Activated naive CD8-positive, alpha-beta T cell (primary cell): ENCODE data around the gene RAB31.
"Not testable (repeated sequence)": the region's sequence is repeated elsewhere in the genome, so short reads cannot be mapped to it uniquely, and the experiment has no call there.

Experiments
- H3K27ac Mint-ChIP-seq: one replicate; pipeline ENCODE4 v1.8.0; 2021; ENCODE audit warnings: mixed read lengths
- H3K27me3 Mint-ChIP-seq: one replicate; pipeline ENCODE4 v1.8.0; 2021; ENCODE audit warnings: mixed read lengths
- H3K36me3 Mint-ChIP-seq: one replicate; pipeline ENCODE4 v1.8.0; 2021; ENCODE audit warnings: mixed read lengths
- H3K4me1 Mint-ChIP-seq: one replicate; pipeline ENCODE4 v1.8.0; 2021; ENCODE audit warnings: low read depth, mixed read lengths
- H3K4me3 Mint-ChIP-seq: one replicate; pipeline ENCODE4 v1.8.0; 2021; ENCODE audit warnings: mild to moderate bottlenecking, mixed read lengths
- H3K9me3 Mint-ChIP-seq: one replicate; pipeline ENCODE4 v1.8.0; 2021; ENCODE audit warnings: low read depth, mixed read lengths

The RAB31 gene

DNA sequence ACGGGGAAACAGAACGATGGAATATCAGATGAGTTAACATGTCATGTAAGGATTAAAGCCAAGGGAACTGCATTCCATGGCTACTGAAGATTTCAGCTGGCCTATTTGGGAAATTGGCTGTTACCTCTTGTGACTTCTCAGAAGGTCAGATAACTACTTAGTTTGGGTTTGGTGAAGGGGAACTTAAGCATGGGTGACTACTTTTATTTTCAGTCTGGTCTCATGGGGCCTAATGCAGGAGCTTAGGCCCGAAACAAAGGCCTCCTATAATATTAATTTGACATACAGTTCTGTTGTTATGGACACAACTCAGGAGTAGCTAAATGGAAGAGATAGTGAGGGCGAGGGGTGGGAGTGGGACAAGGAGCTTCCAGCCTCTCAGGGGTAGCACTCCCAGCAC is 133.7 kb downstream of the RAB31 start:
- Mint-ChIP-seq H3K4me3 (no peak overlapping the region), H3K27me3 (peaks cover 2% of the 10 kb centered on the region), H3K9me3 (no peaks in the 10 kb centered on the region), H3K36me3 (no peaks in the 10 kb centered on the region), H3K27ac (no peak overlapping the region), H3K4me1 (no peaks in the 10 kb centered on the region)

DNA sequence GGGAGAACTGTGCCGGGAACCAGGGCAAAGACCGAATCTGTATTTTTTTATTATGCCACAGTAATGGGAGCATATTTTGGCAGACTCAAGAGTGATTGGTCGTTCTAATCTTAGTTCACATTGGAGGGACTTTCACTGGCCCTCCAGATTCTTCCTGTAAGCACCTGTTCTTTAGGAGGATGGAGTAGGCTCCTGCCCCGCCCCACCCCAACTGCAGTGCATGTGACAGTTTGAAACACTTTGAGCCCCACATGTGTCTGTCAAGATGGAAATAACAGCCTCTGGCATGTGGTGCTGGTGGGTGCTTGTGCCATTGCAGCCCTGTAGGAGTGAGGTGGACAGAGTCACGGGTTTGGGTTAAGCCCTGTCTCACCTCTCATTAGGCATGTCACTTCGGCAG is 134.3 kb downstream of the RAB31 start:
- no peak overlapping the region for H3K27ac Mint-ChIP-seq
- no peaks in the 10 kb centered on the region for H3K4me1 Mint-ChIP-seq
- H3K9me3 Mint-ChIP-seq = no peaks in the 10 kb centered on the region
- H3K36me3 Mint-ChIP-seq = no peaks in the 10 kb centered on the region
- H3K27me3 Mint-ChIP-seq = peaks cover 3% of the 10 kb centered on the region
- H3K4me3 Mint-ChIP-seq = no peak overlapping the region

DNA sequence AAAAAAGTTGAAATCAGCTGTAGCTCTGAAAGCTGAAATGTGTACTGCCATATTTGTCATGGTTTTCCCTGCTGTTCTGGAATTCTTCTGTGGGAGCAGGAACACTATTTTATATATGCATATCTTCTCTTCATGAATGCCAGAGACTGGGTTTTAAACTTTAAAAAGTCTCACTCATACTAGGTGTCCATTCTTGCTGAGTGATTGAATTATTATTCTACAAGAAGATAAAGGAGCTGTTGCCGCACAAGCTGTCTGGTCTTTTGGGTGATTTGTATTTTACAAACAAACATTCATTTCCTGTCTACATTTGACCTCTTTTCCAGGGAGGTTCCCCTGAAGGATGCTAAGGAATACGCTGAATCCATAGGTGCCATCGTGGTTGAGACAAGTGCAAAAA is 137.2 kb downstream of the RAB31 start:
- H3K27me3 Mint-ChIP-seq = peaks cover 13% of the 10 kb centered on the region
- no peaks in the 10 kb centered on the region for H3K4me1 Mint-ChIP-seq
- H3K9me3 Mint-ChIP-seq = no peaks in the 10 kb centered on the region
- H3K36me3 Mint-ChIP-seq = no peaks in the 10 kb centered on the region
- no peak overlapping the region for H3K27ac Mint-ChIP-seq
- H3K4me3 Mint-ChIP-seq = no peak overlapping the region

DNA sequence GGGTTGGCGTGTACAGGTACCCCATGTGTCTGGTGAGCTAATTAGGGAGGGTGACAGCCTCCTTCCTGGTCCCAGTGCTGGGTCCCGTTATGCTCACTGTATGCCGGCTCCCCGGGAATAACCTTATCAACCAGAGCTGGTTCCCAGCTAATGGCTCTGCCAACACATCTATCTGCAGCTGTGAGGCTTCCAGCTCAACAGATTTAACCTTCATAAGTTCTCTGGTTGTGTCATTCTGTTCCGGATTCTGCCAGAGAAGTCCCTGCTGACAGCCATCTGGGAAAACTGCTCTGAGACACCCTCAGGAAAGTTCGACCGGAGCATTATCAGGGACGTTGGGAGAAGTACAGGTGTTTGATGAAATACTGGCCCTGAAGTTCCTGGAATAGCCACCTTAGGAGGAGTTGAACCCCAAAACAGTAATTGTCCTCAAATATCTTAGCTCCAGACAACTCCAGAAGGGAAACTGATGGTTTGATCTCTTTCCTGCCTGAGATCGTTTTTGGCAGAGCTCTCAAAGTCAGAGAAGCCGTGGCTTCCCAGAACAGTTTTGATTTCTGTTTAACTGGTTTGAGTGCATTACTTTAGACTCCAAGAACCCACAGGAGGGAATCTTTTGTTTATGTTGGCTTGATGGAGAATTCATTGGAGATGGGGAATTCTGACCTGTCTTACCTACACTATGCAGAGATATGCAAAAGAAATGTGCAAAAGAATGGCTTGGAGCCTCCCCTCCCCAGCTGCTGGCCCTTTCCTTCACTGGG is 138.2 kb downstream of the RAB31 start:
- Mint-ChIP-seq H3K9me3 (no peaks in the 10 kb centered on the region), H3K4me3 (no peak overlapping the region), H3K27ac (no peak overlapping the region), H3K4me1 (no peaks in the 10 kb centered on the region), H3K27me3 (peaks cover 13% of the 10 kb centered on the region), H3K36me3 (no peaks in the 10 kb centered on the region)

DNA sequence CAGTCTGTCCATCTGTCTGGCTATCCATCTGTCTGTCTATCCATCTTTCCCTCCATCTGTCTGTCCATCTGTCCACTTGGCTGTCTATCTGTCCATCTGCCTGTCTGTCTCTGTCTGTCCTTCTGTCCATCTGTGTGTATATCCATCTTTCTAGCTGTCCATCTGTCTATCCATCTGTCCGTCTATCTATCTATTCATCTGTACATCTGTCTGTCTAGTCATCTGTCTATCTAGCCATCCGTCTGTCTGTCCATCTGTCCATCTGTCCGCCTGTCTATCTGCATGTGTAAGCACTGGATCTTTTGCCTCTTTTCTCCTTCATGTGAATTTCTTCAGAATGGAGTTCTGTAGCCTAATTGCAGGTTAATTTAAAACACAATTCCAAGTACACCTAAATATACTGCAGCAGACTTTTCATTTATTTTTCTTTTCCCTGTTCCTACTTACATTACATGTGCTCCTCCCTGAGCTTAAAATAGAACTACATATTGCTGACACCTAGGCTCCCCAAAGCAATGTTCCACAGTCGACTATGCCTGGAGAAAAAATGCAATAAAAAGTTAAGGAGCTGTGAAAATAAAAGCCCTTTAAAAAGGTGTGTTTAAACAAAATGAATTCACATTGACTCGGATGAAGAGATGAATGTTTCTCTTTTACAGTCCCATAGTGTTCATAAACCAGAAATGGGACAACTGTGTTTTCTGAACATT is 140.2 kb downstream of the RAB31 start:
- Mint-ChIP-seq H3K27me3 (peaks cover 13% of the 10 kb centered on the region), H3K27ac (no peak overlapping the region), H3K36me3 (no peaks in the 10 kb centered on the region), H3K9me3 (no peaks in the 10 kb centered on the region), H3K4me3 (no peak overlapping the region), H3K4me1 (no peaks in the 10 kb centered on the region)

DNA sequence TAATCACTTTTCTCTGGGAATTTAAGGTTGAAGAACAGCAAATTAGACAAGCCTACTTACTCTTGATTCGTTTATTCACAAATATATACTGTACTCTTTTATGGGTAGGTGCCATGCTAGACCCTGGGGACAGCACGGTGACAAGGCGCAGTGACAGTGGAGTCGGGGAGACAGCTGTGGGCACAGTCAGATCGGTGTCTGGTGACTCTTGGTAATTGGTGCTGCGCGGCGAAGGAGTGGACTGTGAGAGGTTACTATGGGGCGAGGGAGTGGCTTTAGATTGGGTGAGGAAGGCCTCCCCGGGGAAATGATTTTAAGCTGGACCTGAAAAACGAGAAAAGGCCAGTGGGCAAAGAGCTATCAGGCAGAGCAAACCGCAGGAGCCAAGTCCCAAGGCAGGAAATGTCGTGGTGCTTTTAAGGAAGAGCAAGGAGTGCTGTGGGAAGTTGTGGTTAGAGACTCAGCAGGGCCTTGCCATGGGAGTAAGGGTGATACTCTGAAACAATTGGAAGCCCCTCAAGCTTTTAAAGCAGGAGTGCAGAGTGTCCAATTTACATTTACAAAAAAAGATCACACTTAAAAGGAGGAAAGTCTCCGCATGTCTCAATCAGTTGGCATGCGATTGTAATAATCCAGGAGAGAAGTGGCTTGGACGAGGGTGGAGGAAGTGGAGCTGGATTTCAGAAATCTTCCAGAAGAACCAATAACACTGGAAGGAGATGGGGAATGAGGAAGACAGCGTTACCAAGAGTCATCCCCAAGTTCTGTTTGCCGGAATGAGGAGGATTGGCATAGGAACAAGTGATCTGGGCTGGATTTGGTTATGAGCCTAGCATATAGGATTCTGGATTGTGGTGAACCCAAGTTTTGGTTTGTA is 141.5 kb downstream of the RAB31 start:
- peaks cover 13% of the 10 kb centered on the region for H3K27me3 Mint-ChIP-seq
- H3K36me3 Mint-ChIP-seq = no peaks in the 10 kb centered on the region
- H3K4me1 Mint-ChIP-seq = no peaks in the 10 kb centered on the region
- no peak overlapping the region for H3K27ac Mint-ChIP-seq
- no peaks in the 10 kb centered on the region for H3K9me3 Mint-ChIP-seq
- H3K4me3 Mint-ChIP-seq = no peak overlapping the region

DNA sequence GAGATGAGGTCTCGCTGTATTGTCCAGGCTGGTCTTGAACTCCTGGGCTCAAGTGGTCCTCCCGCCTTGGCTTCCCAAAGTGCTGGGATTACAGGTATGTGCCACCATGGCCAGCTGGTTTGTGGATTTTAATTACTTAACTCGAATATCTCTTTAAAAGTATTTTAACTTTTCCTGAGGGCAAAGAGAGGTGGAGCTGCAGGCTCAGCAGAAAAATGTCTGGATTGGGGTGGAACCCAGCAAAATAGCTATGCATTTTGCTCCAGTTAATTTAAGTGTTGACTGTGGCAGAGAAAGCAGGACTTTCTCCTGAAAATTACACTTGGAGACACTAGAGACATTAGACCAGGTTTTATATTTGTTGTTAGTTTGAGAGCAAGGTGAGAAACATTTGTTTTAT is 142.2 kb downstream of the RAB31 start:
- Mint-ChIP-seq H3K36me3 (no peaks in the 10 kb centered on the region), H3K27ac (no peak overlapping the region), H3K9me3 (no peaks in the 10 kb centered on the region), H3K4me1 (no peaks in the 10 kb centered on the region), H3K27me3 (peaks cover 13% of the 10 kb centered on the region), H3K4me3 (no peak overlapping the region)

DNA sequence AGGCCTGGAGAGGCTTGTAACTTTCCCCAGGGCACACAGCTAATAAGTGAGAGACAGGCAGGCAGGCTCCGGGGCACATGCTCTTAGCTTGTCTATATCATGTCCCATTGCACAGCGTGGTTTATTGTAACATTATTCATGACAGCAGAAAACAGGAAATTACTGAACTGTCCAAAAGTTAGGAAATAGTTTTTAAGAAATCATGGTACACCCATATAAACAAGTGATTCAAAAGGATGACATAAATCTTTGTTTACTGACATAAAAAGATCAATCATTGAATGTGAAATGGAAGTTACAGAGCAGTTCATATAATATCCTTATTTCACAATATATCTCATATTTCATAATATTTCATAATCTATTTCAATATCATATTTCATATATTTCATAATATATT is 143.4 kb downstream of the RAB31 start:
- H3K4me1 Mint-ChIP-seq = no peaks in the 10 kb centered on the region
- H3K27me3 Mint-ChIP-seq = peaks cover 13% of the 10 kb centered on the region
- no peaks in the 10 kb centered on the region for H3K36me3 Mint-ChIP-seq
- H3K27ac Mint-ChIP-seq = no peak overlapping the region
- no peak overlapping the region for H3K4me3 Mint-ChIP-seq
- H3K9me3 Mint-ChIP-seq = no peaks in the 10 kb centered on the region

DNA sequence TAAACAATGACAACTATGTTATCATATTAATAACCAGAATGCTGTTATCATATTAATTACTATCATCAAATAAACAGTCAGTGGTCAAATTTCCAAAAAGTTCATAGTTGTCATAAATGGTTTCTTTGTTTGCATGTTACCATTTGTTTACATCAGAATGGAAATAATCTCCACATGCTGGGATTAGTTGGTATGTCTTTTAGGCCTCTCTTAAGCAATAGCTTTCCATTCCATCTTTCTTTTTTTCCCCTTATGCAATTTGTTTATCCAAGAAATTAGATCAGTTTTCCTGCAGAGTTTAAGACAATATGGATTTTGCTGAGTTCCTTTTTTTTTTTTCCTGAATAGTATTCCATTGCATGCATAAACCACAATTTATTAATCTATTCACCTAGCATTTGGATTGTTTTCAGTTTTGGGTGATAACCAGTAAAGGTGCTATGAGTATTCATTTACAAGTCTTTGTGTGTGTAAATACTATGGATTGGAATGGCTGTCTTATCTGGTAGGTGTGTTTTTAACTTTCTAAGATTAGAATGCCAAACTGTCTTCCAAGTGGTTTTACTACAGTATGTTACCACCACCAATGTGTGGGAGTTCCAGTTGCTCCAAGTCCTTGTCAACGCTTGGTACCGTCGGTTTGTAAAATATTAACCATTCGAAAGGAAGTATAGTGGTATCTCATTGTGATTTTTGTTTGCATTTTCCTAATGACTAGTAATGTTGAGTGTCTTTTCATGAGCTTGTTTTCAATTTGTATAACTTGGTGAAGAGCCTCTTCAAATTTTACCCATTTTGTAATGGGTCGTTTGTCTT is 144.4 kb downstream of the RAB31 start:
- Mint-ChIP-seq H3K4me1 (no peaks in the 10 kb centered on the region), H3K9me3 (no peaks in the 10 kb centered on the region), H3K27ac (no peak overlapping the region), H3K27me3 (peaks cover 10% of the 10 kb centered on the region), H3K36me3 (no peaks in the 10 kb centered on the region), H3K4me3 (no peak overlapping the region)

DNA sequence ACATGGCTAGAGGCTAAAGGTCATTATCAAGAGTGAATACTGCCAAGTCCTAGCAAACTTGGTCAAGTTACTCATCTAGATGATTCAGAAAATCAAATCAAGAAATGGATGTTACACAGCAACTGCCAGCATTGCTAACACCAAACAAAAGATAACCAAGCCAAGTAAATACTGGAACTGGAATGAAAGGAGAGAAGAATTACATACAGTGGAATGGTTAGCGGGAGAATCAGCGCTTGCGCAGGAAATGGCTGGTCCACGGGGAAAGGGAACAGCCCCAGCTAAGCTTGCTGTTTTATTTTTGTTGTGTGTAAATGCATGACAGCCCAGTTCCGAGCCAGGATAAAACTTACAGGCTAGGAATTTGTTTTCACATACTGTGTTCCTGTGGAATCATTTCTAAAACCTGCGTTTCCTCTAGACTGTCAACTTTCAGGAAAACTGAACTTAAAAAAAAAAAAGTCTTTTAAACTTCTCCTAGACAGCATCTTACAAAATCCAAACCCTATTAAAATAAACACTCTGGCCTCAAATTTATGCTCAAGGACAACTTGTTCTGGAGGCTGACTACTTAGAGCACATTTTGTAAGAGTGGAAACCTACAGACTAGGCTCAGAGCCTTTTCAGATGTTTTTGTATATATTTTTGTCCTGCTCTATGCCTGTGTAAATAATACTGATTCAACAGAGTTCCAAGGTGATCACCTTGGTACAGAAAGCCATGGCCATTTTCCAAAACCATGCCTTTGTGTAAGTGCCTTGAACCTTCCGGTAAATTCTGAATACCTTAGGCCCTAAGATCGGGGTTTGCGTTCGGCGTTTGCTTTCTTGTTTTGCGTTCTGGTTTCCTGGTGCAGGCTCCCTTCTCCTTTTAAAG is 146.9 kb downstream of the RAB31 start:
- H3K4me1 Mint-ChIP-seq = no peaks in the 10 kb centered on the region
- no peaks in the 10 kb centered on the region for H3K9me3 Mint-ChIP-seq
- no peaks in the 10 kb centered on the region for H3K36me3 Mint-ChIP-seq
- H3K27ac Mint-ChIP-seq = no peak overlapping the region
- H3K27me3 Mint-ChIP-seq = no peaks in the 10 kb centered on the region
- H3K4me3 Mint-ChIP-seq = no peak overlapping the region

DNA sequence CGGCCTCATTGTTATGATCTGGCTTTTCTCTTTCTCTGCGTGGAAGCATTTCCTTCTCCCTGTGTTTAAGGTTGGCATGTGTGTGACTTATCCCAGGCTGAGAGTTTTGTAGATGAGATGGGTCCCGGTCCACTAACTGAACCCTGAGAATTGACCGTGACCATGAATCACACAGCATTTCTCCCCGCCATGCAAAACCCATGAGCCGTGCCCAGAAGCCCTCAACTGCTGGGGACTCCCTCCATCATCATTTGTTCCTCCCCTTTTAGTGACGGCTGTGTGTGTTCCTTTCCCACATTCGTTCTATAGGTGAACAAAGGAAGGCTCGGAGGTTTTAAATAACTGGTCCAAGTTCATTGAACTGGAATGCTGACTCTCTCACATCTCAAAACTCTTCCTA is 147.6 kb downstream of the RAB31 start:
- Mint-ChIP-seq H3K36me3 (no peaks in the 10 kb centered on the region), H3K27me3 (no peaks in the 10 kb centered on the region), H3K4me1 (no peaks in the 10 kb centered on the region), H3K4me3 (no peak overlapping the region), H3K27ac (no peak overlapping the region), H3K9me3 (no peaks in the 10 kb centered on the region)

DNA sequence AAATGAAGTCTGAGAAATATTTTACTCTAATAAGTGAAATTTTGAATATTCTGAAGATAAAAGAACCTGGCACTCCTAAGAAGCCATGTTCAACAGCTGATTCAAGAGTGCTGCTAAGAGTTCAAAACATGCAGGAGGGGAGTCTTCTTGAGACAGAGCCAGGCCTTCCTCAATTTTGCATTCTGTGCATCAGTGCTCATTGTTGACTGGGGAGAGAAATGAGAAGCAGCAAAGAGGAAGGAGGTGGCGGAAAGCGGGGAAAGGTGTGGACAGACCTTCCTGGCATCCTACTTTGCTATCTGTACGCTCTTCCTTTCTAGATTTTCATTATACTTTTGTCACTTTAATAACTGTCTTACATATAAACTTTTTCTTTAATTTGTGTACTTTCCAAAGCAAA is 148.0 kb downstream of the RAB31 start:
- Mint-ChIP-seq H3K4me1 (no peaks in the 10 kb centered on the region), H3K4me3 (no peak overlapping the region), H3K27me3 (no peaks in the 10 kb centered on the region), H3K36me3 (no peaks in the 10 kb centered on the region), H3K9me3 (no peaks in the 10 kb centered on the region), H3K27ac (no peak overlapping the region)

DNA sequence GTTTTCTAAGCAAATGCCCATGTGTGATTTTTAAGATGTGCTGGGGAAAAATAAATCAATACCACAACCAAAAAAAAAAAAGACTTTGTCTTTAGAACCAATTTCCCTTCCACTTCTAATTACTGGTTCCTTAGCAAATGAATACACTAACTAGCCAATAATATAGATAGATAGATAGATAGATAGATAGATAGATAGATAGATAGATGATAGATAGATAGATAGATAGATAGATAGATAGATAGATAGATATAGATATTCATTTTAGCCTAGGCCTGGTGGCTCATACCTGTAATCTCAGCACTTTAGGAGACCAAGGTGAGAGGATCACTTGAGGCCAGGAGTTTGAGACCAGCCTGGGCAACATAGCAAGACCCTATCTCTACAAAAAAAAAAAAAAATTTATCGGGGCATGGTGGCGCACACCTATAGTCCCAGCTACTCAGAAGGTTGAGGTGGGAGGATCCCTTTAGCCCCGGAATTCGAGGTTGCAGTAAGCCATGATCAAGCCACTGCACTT is 149.4 kb downstream of the RAB31 start:
- not testable (repeated sequence) for H3K36me3 Mint-ChIP-seq, H3K27ac Mint-ChIP-seq, H3K9me3 Mint-ChIP-seq, H3K27me3 Mint-ChIP-seq, H3K4me1 Mint-ChIP-seq, H3K4me3 Mint-ChIP-seq

DNA sequence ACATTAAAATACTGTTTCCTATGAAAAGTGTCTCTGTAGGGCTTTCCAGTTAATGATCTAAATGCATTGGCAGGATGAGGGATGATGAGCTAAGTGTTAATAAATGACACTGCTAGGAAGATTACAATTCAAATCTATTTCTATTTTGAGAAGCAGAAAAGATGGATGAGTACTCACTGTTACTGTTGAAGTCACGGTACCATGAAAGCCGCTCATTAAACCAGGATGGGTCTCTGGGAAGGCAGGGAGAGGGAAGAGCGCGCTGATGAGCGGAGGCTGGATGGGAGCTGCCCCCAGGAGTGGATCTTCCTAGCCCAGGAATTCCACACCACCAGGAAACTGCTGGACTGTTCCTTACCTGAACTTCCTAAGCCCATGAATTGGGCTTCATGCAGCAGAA is 150.5 kb downstream of the RAB31 start:
- H3K27ac Mint-ChIP-seq = no peak overlapping the region
- H3K36me3 Mint-ChIP-seq = no peaks in the 10 kb centered on the region
- H3K27me3 Mint-ChIP-seq = no peaks in the 10 kb centered on the region
- no peak overlapping the region for H3K4me3 Mint-ChIP-seq
- H3K4me1 Mint-ChIP-seq = no peaks in the 10 kb centered on the region
- no peaks in the 10 kb centered on the region for H3K9me3 Mint-ChIP-seq
